ENCODE measurements around the gene HDDC2. TPM values are rescaled to one million over a fixed set of nuclear protein-coding genes. Genes with fewer than 3 reads are reported as not detected.
"Not testable (repeated sequence)": the region's sequence is repeated elsewhere in the genome, so short reads cannot be mapped to it uniquely, and the experiment has no call there.

The HDDC2 gene
- total and polyA plus RNA-seq, 3 experiments from 2014 or later: 99.9 to 108 (median 105) TPM

GRCh38 chr6:125287718-125288117 is 14.0 kb downstream of the HDDC2 start:
- no peaks in the 10 kb centered on the region for H3K27me3 Mint-ChIP-seq
- peaks cover 2 to 14% (median 8%) of the 10 kb centered on the region in 5 donors for H3K9me3 Mint-ChIP-seq
- peaks cover 41 to 82% (median 78%) of the 10 kb centered on the region in 3 donors for H3K36me3 Mint-ChIP-seq
- POLR2A ChIA-PET: no interaction called here
- no peak overlapping the region for H3K4me3 ChIP-seq (ENCODE audit: low read length)
- no peak for DNase-seq
- H3K27me3 ChIP-seq (ENCODE audit: insufficient read depth, low read length, poor library complexity, severe bottlenecking): no peaks in the 10 kb centered on the region
- peaks cover 6% of the 10 kb centered on the region for H3K9me3 ChIP-seq (ENCODE audit: low read length)
- H3K4me1 ChIP-seq (ENCODE audit: insufficient read depth, low read length): no peaks in the 10 kb centered on the region
- peaks cover 43 to 63% (median 55%) of the 10 kb centered on the region in 3 donors for H3K4me1 Mint-ChIP-seq
- CTCF ChIA-PET: no interaction called here
- H3K4me3 Mint-ChIP-seq: no peak overlapping the region
- H3K27ac ChIP-seq (ENCODE audit: low read depth, low read length): no peak overlapping the region
- peaks cover 11% of the 10 kb centered on the region for H3K36me3 ChIP-seq (ENCODE audit: insufficient read depth, low read length)
- H3K27ac Mint-ChIP-seq: peak overlapping the region in 1 of 8 donors; percentile 31

GRCh38 chr6:125285936-125286335 is 15.8 kb downstream of the HDDC2 start:
- Mint-ChIP-seq H3K27me3 (no peaks in the 10 kb centered on the region), H3K36me3 (peaks cover 46 to 85% (median 80%) of the 10 kb centered on the region in 3 donors), H3K4me1 (peaks cover 53 to 72% (median 65%) of the 10 kb centered on the region in 3 donors), H3K27ac (no peak overlapping the region), H3K4me3 (no peak overlapping the region), H3K9me3 (peaks cover 7 to 20% (median 10%) of the 10 kb centered on the region in 5 donors)
- Histone ChIP-seq H3K27me3 (ENCODE audit: insufficient read depth, low read length, poor library complexity, severe bottlenecking) (no peaks in the 10 kb centered on the region), H3K36me3 (ENCODE audit: insufficient read depth, low read length) (no peaks in the 10 kb centered on the region), H3K4me3 (ENCODE audit: low read length) (no peak overlapping the region), H3K9me3 (ENCODE audit: low read length) (peaks cover 6% of the 10 kb centered on the region), H3K4me1 (ENCODE audit: insufficient read depth, low read length) (no peaks in the 10 kb centered on the region), H3K27ac (ENCODE audit: low read depth, low read length) (no peak overlapping the region)
- CTCF ChIA-PET: no interaction called here
- POLR2A ChIA-PET: no interaction called here
- DNase-seq: no peak

- no peaks in the 10 kb centered on the region for H3K27me3 ChIP-seq (ENCODE audit: insufficient read depth, low read length, poor library complexity, severe bottlenecking)
- Mint-ChIP-seq H3K27ac (no peak overlapping the region), H3K4me3 (no peak overlapping the region), H3K9me3 (peaks cover 7 to 20% (median 10%) of the 10 kb centered on the region in 5 donors), H3K27me3 (no peaks in the 10 kb centered on the region), H3K36me3 (peaks cover 47 to 89% (median 81%) of the 10 kb centered on the region in 3 donors), H3K4me1 (peaks cover 57 to 75% (median 70%) of the 10 kb centered on the region in 3 donors)
- no peak overlapping the region for H3K4me3 ChIP-seq (ENCODE audit: low read length)
- DNase-seq: no peak
- POLR2A ChIA-PET: no interaction called here
- H3K36me3 ChIP-seq (ENCODE audit: insufficient read depth, low read length): peaks cover 3% of the 10 kb centered on the region
- no peaks in the 10 kb centered on the region for H3K4me1 ChIP-seq (ENCODE audit: insufficient read depth, low read length)
- CTCF ChIA-PET: no interaction called here
- no peak overlapping the region for H3K27ac ChIP-seq (ENCODE audit: low read depth, low read length)
- H3K9me3 ChIP-seq (ENCODE audit: low read length): peaks cover 6% of the 10 kb centered on the region
Measured at GRCh38 chr6:125285353-125285752, 16.4 kb downstream of the HDDC2 start.

GRCh38 chr6:125282470-125282869 is 19.3 kb downstream of the HDDC2 start:
- H3K4me3 Mint-ChIP-seq; CTCF ChIA-PET; H3K27ac ChIP-seq (ENCODE audit: low read depth, low read length); POLR2A ChIA-PET; H3K27me3 Mint-ChIP-seq; H3K9me3 ChIP-seq (ENCODE audit: low read length); H3K27me3 ChIP-seq (ENCODE audit: insufficient read depth, low read length, poor library complexity, severe bottlenecking); H3K27ac Mint-ChIP-seq; H3K36me3 ChIP-seq (ENCODE audit: insufficient read depth, low read length); DNase-seq; H3K4me1 ChIP-seq (ENCODE audit: insufficient read depth, low read length); H3K4me3 ChIP-seq (ENCODE audit: low read length): not testable (repeated sequence)
- Mint-ChIP-seq H3K9me3 (peaks cover 0 to 15% (median 7%) of the 10 kb centered on the region in 5 donors), H3K4me1 (peaks cover 67 to 84% (median 81%) of the 10 kb centered on the region in 3 donors), H3K36me3 (peaks cover 37 to 83% (median 83%) of the 10 kb centered on the region in 3 donors)

GRCh38 chr6:125280370-125281035 is 21.3 kb downstream of the HDDC2 start:
- H3K4me3 ChIP-seq (ENCODE audit: low read length); H3K4me3 Mint-ChIP-seq; H3K9me3 ChIP-seq (ENCODE audit: low read length); H3K27me3 ChIP-seq (ENCODE audit: insufficient read depth, low read length, poor library complexity, severe bottlenecking); H3K27me3 Mint-ChIP-seq; H3K36me3 ChIP-seq (ENCODE audit: insufficient read depth, low read length); H3K27ac ChIP-seq (ENCODE audit: low read depth, low read length); CTCF ChIA-PET; DNase-seq; POLR2A ChIA-PET; H3K4me1 ChIP-seq (ENCODE audit: insufficient read depth, low read length): not testable (repeated sequence)
- peaks cover 38 to 83% (median 70%) of the 10 kb centered on the region in 3 donors for H3K36me3 Mint-ChIP-seq
- H3K9me3 Mint-ChIP-seq: peaks cover 0 to 11% (median 5%) of the 10 kb centered on the region in 5 donors
- H3K27ac Mint-ChIP-seq: peak overlapping the region in 1 of 8 donors; percentile 35
- H3K4me1 Mint-ChIP-seq: peaks cover 68 to 89% (median 86%) of the 10 kb centered on the region in 3 donors

GRCh38 chr6:125279961-125280360 is 21.8 kb downstream of the HDDC2 start:
- Mint-ChIP-seq H3K27me3 (no peaks in the 10 kb centered on the region), H3K9me3 (peaks cover 0 to 7% (median 2%) of the 10 kb centered on the region in 5 donors), H3K4me3 (peak overlapping the region in 1 of 7 donors; percentile 21), H3K4me1 (peaks cover 68 to 87% (median 86%) of the 10 kb centered on the region in 3 donors), H3K36me3 (peaks cover 40 to 84% (median 65%) of the 10 kb centered on the region in 3 donors), H3K27ac (peak overlapping the region in 1 of 8 donors; percentile 69)
- H3K9me3 ChIP-seq (ENCODE audit: low read length): no peaks in the 10 kb centered on the region
- ChIA-PET POLR2A (no interaction called here), CTCF (no interaction called here)
- no peak overlapping the region for H3K27ac ChIP-seq (ENCODE audit: low read depth, low read length)
- H3K36me3 ChIP-seq (ENCODE audit: insufficient read depth, low read length): peaks cover 9% of the 10 kb centered on the region
- H3K27me3 ChIP-seq (ENCODE audit: insufficient read depth, low read length, poor library complexity, severe bottlenecking): no peaks in the 10 kb centered on the region
- H3K4me1 ChIP-seq (ENCODE audit: insufficient read depth, low read length): no peaks in the 10 kb centered on the region
- H3K4me3 ChIP-seq (ENCODE audit: low read length): no peak overlapping the region
- DNase-seq: no peak

- peaks cover 0 to 7% (median 2%) of the 10 kb centered on the region in 5 donors for H3K9me3 Mint-ChIP-seq
- peak overlapping the region in 4 of 8 donors; percentile 6 to 69 (median 30) for H3K27ac Mint-ChIP-seq
- H3K27ac ChIP-seq (ENCODE audit: low read depth, low read length): no peak overlapping the region
- H3K36me3 ChIP-seq (ENCODE audit: insufficient read depth, low read length): peaks cover 16% of the 10 kb centered on the region
- peaks cover 42 to 86% (median 54%) of the 10 kb centered on the region in 3 donors for H3K36me3 Mint-ChIP-seq
- no peaks in the 10 kb centered on the region for H3K27me3 ChIP-seq (ENCODE audit: insufficient read depth, low read length, poor library complexity, severe bottlenecking)
- peaks cover 49 to 66% (median 65%) of the 10 kb centered on the region in 3 donors for H3K4me1 Mint-ChIP-seq
- no peaks in the 10 kb centered on the region for H3K4me1 ChIP-seq (ENCODE audit: insufficient read depth, low read length)
- H3K4me3 ChIP-seq (ENCODE audit: low read length): no peak overlapping the region
- no peak for DNase-seq
- H3K27me3 Mint-ChIP-seq: no peaks in the 10 kb centered on the region
- ChIA-PET POLR2A (no interaction called here), CTCF (interaction anchor here (1.1 kb wide), 1 partner anchor 10 kb away, joined by 3 read pairs; no protein-coding TSS in a partner anchor)
- no peak overlapping the region for H3K4me3 Mint-ChIP-seq
- H3K9me3 ChIP-seq (ENCODE audit: low read length): no peaks in the 10 kb centered on the region
Measured at GRCh38 chr6:125277838-125278237, 23.9 kb downstream of the HDDC2 start.

GRCh38 chr6:125275779-125276178 is 26.0 kb downstream of the HDDC2 start:
- DNase-seq: no peak
- ChIA-PET POLR2A (no interaction called here), CTCF (no interaction called here)
- no peaks in the 10 kb centered on the region for H3K27me3 Mint-ChIP-seq
- peaks cover 16% of the 10 kb centered on the region for H3K36me3 ChIP-seq (ENCODE audit: insufficient read depth, low read length)
- no peaks in the 10 kb centered on the region for H3K9me3 Mint-ChIP-seq
- H3K9me3 ChIP-seq (ENCODE audit: low read length): no peaks in the 10 kb centered on the region
- peak overlapping the region in 4 of 8 donors; percentile 38 to 76 (median 76) for H3K27ac Mint-ChIP-seq
- no peaks in the 10 kb centered on the region for H3K4me1 ChIP-seq (ENCODE audit: insufficient read depth, low read length)
- peaks cover 36 to 83% (median 45%) of the 10 kb centered on the region in 3 donors for H3K36me3 Mint-ChIP-seq
- H3K4me1 Mint-ChIP-seq: peaks cover 33 to 49% (median 47%) of the 10 kb centered on the region in 3 donors
- no peak overlapping the region for H3K4me3 Mint-ChIP-seq
- no peak overlapping the region for H3K27ac ChIP-seq (ENCODE audit: low read depth, low read length)
- no peak overlapping the region for H3K4me3 ChIP-seq (ENCODE audit: low read length)
- H3K27me3 ChIP-seq (ENCODE audit: insufficient read depth, low read length, poor library complexity, severe bottlenecking): no peaks in the 10 kb centered on the region
